Measurements from ENCODE around the gene BTBD2. TPM values are rescaled to one million over a fixed set of nuclear protein-coding genes. Genes with fewer than 3 reads are reported as not detected.
A peak's percentile ranks its signal among the peaks of the same experiment; 100 is the strongest.

The BTBD2 gene
- total and polyA plus RNA-seq, 4 experiments from 2014 or later: 2.8 to 59.4 (median 29.4) TPM

DNA sequence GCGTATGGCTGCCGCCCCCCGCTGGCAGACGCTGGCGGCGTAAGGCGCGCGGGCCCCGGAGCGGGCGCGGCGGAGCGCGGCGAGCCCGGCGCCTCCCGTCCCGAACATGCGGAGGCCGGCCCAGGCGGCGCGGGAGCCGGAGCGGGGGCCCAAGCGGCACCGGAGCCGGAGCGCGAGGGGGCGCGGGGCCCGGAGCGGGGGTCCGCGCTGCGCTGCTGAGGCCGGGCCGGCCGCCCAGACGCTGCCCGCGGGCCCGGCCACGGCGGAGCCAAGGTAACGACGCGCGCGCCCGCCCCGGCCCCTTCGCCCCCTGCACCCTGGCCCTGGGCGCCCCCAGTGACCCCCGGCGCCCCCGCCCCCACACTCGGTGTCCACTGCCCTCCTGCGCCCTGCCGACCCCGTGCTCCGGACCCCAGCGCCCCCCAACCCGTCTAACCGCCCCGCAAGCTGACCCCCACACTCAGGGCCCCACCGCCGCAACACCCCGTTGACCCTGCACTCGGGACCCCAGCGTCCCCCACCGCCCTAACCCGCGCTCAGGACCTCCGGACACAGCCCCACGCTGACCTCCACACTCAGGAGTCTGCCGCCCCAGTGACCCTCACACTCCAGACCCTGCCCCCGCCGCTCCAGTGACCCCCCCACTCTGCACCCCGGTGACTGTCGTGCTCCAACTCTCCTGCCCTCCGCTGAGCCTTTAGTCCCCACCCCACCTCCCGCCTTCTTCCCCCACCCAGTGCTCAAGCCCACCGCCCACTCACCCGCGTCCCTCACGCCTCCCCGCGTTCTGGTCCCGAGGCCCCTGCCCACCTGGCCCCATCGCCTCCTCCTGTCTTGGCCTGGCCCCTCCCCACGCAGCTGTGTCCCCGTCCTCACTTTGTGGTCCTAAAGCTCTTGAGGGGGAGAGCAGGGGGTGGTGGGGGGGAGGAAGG lies 74.1 kb downstream of the BTBD2 start, which contains the start of gene CSNK1G2:
CSNK1G2 (plus strand) TSS at position 27 of the 932 bp plus-strand sequence. CDS start 28,601 bp downstream, outside the sequence.
- Histone ChIP-seq H3K27me3 (ENCODE audit: insufficient read depth, low read length) (no peaks in the 10 kb centered on the region), H3K27ac (ENCODE audit: low read depth, low read length) (peak within 1 kb of the TSS; percentile 91), H3K36me3 (ENCODE audit: insufficient read depth, low read length) (no peaks in the 10 kb centered on the region), H3K4me3 (ENCODE audit: low read length in 2 of 2) (peak within 1 kb of the TSS; percentile 81 to 99), H3K4me1 (ENCODE audit: insufficient read depth, low read length) (peaks cover 41% of the 10 kb centered on the region), H3K9me3 (ENCODE audit: control insufficient read depth in 1 of 2, low read length in 2 of 2) (no peaks in the 10 kb centered on the region)
- Mint-ChIP-seq H3K36me3 (peaks cover 0 to 30% of the 10 kb centered on the region in 2 donors), H3K4me3 (peak within 1 kb of the TSS; percentile 91 to 99 (median 97)), H3K9me3 (peaks cover 0 to 10% (median 0%) of the 10 kb centered on the region in 8 donors), H3K27me3 (peaks cover 0 to 2% of the 10 kb centered on the region in 2 donors), H3K4me1 (peaks cover 18 to 47% (median 30%) of the 10 kb centered on the region in 4 donors), H3K27ac (peak within 1 kb of the TSS; percentile 98 to 100 (median 99))
- intact Hi-C loops (cut with micrococcal nuclease): loop anchor here (1.0 kb wide), 4 partner anchors 36 to 210 kb away; partner anchors contain the start of genes ADAT3, AP3D1, IZUMO4 and MOB3A
- CTCF ChIA-PET (ENCODE audit: partially characterized antibody): interaction anchor here (0.7 to 0.9 kb wide), 2 partner anchors 12 to 84 kb away, joined by 3 read pairs; no protein-coding TSS in a partner anchor
- no peak for DNase-seq
- POLR2A ChIA-PET (ENCODE audit: partially characterized antibody): interaction anchor here (0.6 to 2.0 kb wide), 19 partner anchors 12 to 675 kb away, joined by 3 to 12 read pairs (median 4); partner anchors contain the start of gene AP3D1

DNA sequence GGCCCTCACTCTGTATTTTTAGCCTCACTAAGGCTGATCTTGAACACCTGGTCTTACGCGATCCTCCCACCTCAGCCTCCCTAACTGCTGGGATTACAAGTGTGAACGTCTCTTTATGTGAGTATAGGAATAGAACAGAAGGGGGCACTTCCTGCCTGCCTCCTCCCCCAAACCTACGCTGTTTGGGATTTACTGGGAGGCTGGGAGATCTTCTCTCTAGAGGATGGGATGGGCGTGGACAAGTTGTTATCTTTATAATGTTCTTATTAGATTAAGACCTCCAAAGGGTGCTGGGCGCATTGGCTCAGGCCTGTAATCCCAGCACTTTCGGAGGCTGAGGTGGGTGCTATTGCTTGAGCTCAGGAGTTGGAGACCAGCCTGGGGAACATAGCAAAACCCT lies 77.4 kb downstream of the BTBD2 start:
- H3K4me3 ChIP-seq (ENCODE audit: low read length in 2 of 2): no peak overlapping the region
- no peak for DNase-seq
- peaks cover 14% of the 10 kb centered on the region for H3K4me1 ChIP-seq (ENCODE audit: insufficient read depth, low read length)
- ChIA-PET CTCF (ENCODE audit: partially characterized antibody) (interaction anchor here (1.0 kb wide), 1 partner anchor 10 kb away, joined by 3 read pairs; no protein-coding TSS in a partner anchor), POLR2A (ENCODE audit: partially characterized antibody) (interaction anchor here (2.0 kb wide), 1 partner anchor 62 kb away, joined by 4 read pairs; no protein-coding TSS in a partner anchor)
- H3K9me3 ChIP-seq (ENCODE audit: control insufficient read depth in 1 of 2, low read length in 2 of 2): no peaks in the 10 kb centered on the region
- no peaks in the 10 kb centered on the region for H3K27me3 ChIP-seq (ENCODE audit: insufficient read depth, low read length)
- Mint-ChIP-seq H3K27me3 (peaks cover 0 to 2% of the 10 kb centered on the region in 2 donors), H3K9me3 (peaks cover 0 to 10% (median 0%) of the 10 kb centered on the region in 8 donors), H3K4me1 (peaks cover 13 to 50% (median 25%) of the 10 kb centered on the region in 4 donors), H3K36me3 (peaks cover 0 to 23% of the 10 kb centered on the region in 2 donors), H3K4me3 (peak overlapping the region in 4 of 8 donors; percentile 13 to 57 (median 38)), H3K27ac (peak overlapping the region; percentile 64 to 100 (median 78))
- intact Hi-C loops (cut with micrococcal nuclease): no loop called here
- no peak overlapping the region for H3K27ac ChIP-seq (ENCODE audit: low read depth, low read length)
- no peaks in the 10 kb centered on the region for H3K36me3 ChIP-seq (ENCODE audit: insufficient read depth, low read length)

DNA sequence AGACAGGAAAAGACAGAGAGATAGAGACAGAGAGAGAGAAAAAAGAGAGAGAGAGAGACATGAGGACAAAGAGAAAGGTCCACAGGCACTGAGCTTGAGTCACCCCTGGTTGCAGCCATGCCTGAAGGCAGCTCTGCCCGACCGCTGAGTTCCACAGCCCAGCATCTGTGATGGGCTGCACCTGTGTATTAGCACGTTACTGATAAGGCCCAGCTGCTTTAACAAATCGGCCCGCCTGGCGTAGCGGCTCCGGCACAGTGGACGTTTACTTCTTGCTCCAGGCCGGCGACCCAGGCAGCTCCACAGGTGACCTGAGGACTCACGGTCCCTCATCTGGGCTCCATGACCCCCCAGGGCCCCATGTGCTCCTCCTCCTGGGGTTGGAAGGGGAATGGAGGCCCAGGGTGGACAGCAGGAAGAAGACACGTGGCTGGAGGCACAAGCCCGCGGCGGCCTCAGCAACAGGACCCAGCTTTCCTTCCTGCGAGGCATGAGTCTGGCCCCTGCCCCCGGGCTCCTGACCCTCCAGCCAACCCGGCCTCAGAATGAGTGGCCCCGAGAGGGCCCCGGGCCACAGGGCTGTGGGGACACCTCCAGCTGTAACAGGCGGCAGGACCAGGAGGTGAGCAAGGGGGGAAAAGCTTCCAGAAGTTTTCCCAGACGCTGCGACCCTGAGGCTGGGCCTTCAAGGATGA lies 78.5 kb downstream of the BTBD2 start:
- ChIA-PET CTCF (ENCODE audit: partially characterized antibody) (interaction anchor here (1.0 kb wide), 2 partner anchors 9 to 72 kb away, joined by 3 read pairs; no protein-coding TSS in a partner anchor), POLR2A (ENCODE audit: partially characterized antibody) (no interaction called here)
- H3K4me3 Mint-ChIP-seq: peak overlapping the region in 2 of 8 donors; percentile 22 to 59
- Histone ChIP-seq H3K9me3 (ENCODE audit: control insufficient read depth in 1 of 2, low read length in 2 of 2) (no peaks in the 10 kb centered on the region), H3K27me3 (ENCODE audit: insufficient read depth, low read length) (no peaks in the 10 kb centered on the region), H3K36me3 (ENCODE audit: insufficient read depth, low read length) (no peaks in the 10 kb centered on the region), H3K4me3 (ENCODE audit: low read length in 2 of 2) (no peak overlapping the region), H3K4me1 (ENCODE audit: insufficient read depth, low read length) (peaks cover 11% of the 10 kb centered on the region), H3K27ac (ENCODE audit: low read depth, low read length) (no peak overlapping the region)
- intact Hi-C loops (cut with micrococcal nuclease): no loop called here
- H3K27ac Mint-ChIP-seq: peak overlapping the region; percentile 48 to 100 (median 81)
- peaks cover 0 to 10% (median 0%) of the 10 kb centered on the region in 8 donors for H3K9me3 Mint-ChIP-seq
- H3K36me3 Mint-ChIP-seq: peaks cover 0 to 13% of the 10 kb centered on the region in 2 donors
- peaks cover 10 to 40% (median 21%) of the 10 kb centered on the region in 4 donors for H3K4me1 Mint-ChIP-seq
- H3K27me3 Mint-ChIP-seq: peaks cover 0 to 2% of the 10 kb centered on the region in 2 donors
- DNase-seq: no peak

DNA sequence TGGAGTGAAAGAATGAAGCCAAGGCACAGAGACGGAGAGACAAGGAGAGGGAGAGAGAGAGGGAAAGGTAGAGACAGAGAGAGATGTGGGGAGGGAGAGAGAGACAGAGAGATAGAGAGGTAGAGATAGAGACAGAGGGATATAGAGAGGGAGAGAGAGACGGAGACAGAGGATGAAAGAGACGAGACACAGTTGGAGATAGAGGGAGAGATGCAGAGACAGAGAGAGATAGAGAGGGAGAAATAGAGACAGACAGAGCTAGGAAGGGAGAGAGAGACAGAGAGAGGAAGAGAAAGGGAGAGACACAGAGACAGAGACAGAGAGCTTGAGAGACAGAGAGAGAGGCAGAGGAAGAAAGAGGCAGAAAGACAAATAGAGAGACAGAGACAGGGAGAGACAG lies 79.1 kb downstream of the BTBD2 start:
- Mint-ChIP-seq H3K27ac (peak overlapping the region; percentile 48 to 91 (median 72)), H3K4me1 (peaks cover 12 to 39% (median 22%) of the 10 kb centered on the region in 4 donors), H3K4me3 (peak overlapping the region in 3 of 8 donors; percentile 22 to 59 (median 44)), H3K36me3 (peaks cover 0 to 10% of the 10 kb centered on the region in 2 donors), H3K27me3 (peaks cover 0 to 2% of the 10 kb centered on the region in 2 donors), H3K9me3 (peaks cover 0 to 8% (median 0%) of the 10 kb centered on the region in 8 donors)
- H3K36me3 ChIP-seq (ENCODE audit: insufficient read depth, low read length): no peaks in the 10 kb centered on the region
- DNase-seq: no peak
- H3K27ac ChIP-seq (ENCODE audit: low read depth, low read length): no peak overlapping the region
- intact Hi-C loops (cut with micrococcal nuclease): no loop called here
- no peak overlapping the region for H3K4me3 ChIP-seq (ENCODE audit: low read length in 2 of 2)
- no peaks in the 10 kb centered on the region for H3K27me3 ChIP-seq (ENCODE audit: insufficient read depth, low read length)
- CTCF ChIA-PET (ENCODE audit: partially characterized antibody): interaction anchor here (1.0 kb wide), 1 partner anchor 72 kb away, joined by 3 read pairs; no protein-coding TSS in a partner anchor
- H3K4me1 ChIP-seq (ENCODE audit: insufficient read depth, low read length): peaks cover 11% of the 10 kb centered on the region
- H3K9me3 ChIP-seq (ENCODE audit: control insufficient read depth in 1 of 2, low read length in 2 of 2): peaks cover 0 to 3% of the 10 kb centered on the region in 2 donors
- POLR2A ChIA-PET (ENCODE audit: partially characterized antibody): interaction anchor here (1.0 kb wide), 1 partner anchor 13 kb away, joined by 5 read pairs; no protein-coding TSS in a partner anchor

DNA sequence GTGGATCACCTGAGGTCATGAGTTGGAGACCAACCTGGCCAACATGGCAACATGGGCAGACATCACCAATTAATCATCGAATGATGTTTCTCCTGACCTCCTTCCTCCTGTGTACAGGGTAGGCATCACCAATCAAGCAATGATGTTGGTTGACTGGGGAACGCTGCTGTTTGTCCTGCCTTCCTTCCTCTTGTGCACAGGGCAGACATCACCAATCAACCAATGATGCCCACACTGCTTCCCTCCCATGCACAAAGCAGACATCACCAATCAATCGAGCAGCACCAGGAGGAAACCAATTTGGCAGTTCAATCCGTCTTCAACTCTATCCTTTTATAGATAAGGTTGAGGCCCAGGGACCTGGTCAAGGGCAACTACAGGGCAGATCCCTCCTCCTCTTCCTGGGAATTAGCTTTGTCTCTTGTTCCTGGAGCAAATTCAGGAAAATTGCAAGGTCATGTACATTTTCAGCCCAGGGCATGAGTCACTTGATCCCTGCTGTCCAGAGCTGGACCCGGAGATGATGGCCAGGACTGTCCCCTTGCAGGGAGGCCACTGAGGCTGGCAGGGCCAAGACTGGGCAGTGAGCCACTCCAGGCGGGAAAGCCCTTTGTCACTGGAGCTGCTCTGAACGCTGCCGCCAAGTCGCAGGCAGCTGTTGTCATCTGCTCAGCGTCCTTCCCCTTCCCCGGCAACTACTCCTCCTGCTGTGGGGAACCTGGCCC lies 79.9 kb downstream of the BTBD2 start:
- no peaks in the 10 kb centered on the region for H3K36me3 ChIP-seq (ENCODE audit: insufficient read depth, low read length)
- intact Hi-C loops (cut with micrococcal nuclease): no loop called here
- no peak overlapping the region for H3K4me3 ChIP-seq (ENCODE audit: low read length in 2 of 2)
- H3K27ac ChIP-seq (ENCODE audit: low read depth, low read length): no peak overlapping the region
- H3K9me3 Mint-ChIP-seq: peaks cover 0 to 8% (median 0%) of the 10 kb centered on the region in 8 donors
- H3K4me1 Mint-ChIP-seq: peaks cover 12 to 38% (median 22%) of the 10 kb centered on the region in 4 donors
- no peak overlapping the region for H3K4me3 Mint-ChIP-seq
- ChIA-PET CTCF (ENCODE audit: partially characterized antibody) (no interaction called here), POLR2A (ENCODE audit: partially characterized antibody) (interaction anchor here (1.0 kb wide), 1 partner anchor 12 kb away, joined by 5 read pairs; no protein-coding TSS in a partner anchor)
- peaks cover 0 to 10% of the 10 kb centered on the region in 2 donors for H3K36me3 Mint-ChIP-seq
- H3K27ac Mint-ChIP-seq: peak overlapping the region; percentile 14 to 85 (median 73)
- H3K4me1 ChIP-seq (ENCODE audit: insufficient read depth, low read length): peaks cover 11% of the 10 kb centered on the region
- peaks cover 0 to 3% of the 10 kb centered on the region in 2 donors for H3K9me3 ChIP-seq (ENCODE audit: control insufficient read depth in 1 of 2, low read length in 2 of 2)
- H3K27me3 ChIP-seq (ENCODE audit: insufficient read depth, low read length): no peaks in the 10 kb centered on the region
- H3K27me3 Mint-ChIP-seq: peaks cover 0 to 2% of the 10 kb centered on the region in 2 donors
- DNase-seq: no peak
